K562 treated with DMSO at 1 percent for 4 hours (cell line): ENCODE results near the gene ZNF485. TPM values are rescaled to one million over a fixed set of nuclear protein-coding genes. Genes with fewer than 3 reads are reported as not detected.

Experiments used
- total RNA-seq: library from RNA; unstranded; fragments of 300-600 nt; gene quantifications from 2 replicates; pipeline ENCODE4 v1.2.3, GENCODE V29; 2022; ENCODE audit not compliant: insufficient read depth

ZNF485 gene
- 0.81 and 1.7 TPM in 2 replicates for total RNA-seq

DNA sequence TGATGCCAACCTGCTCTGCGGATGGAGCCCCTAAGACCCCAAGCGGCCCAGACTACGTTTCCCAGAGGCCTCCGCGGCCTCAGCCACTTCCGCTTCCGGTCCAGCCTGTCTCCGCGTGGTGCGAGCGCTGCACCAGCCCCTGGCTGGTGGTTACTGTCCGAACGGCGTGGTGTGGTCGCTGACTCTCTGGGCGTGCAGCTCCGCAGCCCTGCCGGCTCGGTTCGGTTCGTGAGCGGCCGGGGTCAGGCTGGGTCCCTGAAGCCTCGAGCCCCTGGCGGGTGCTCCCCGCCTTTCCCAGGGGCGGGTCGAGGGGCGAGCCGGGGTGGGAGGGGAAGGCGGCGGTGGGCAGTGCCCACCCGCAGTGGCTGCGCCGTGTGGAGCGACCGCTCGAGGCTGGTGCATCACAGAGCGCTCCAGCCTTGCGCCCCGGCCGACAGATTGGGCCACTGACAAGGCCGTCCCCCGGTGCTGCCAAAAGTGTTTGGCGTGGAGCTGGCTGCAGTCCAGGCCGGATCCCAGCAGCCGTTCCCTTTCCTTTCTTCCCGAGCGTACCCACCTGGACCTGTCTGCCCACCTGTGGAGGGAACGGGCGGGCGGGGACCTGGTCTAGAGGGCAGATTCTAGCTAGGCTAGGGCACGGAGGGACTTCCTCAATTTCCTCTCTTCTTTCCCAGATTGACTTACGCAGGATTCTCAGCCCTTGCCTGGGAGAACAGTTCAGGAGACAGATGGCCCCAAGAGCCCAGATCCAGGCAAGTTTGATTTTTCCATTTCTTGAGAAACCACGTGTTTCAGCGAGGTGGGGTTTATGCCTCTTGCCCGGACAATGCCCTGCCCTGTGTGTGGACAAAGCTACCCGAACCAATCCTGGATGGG is at the start of gene ZNF485:
ZNF485 (plus strand) TSS at position 116 of the 876 bp plus-strand sequence; CDS start at position 729, 613 bp downstream.

GRCh38 chr10:43574001-43574892 is 32.0 kb upstream of the ZNF485 start, which contains the start of gene ZNF239:
ZNF239 (minus strand) TSS chr10:43574616; CDS start chr10:43558079, 16,537 bp downstream.

GRCh38 chr10:43648398-43649184 is 42.4 kb downstream of the ZNF485 start, which contains the start of gene ZNF32:
ZNF32 (minus strand) TSS chr10:43648881; CDS start chr10:43646133, 2,748 bp downstream.

Other genes with a start within 250 kb of the ZNF485 start
- gene FXYD4, start 234.8 kb upstream of the ZNF485 start, total RNA-seq = not detected in 2 replicates
- 294 and 319 TPM in 2 replicates for gene HNRNPF, start 197.3 kb upstream of the ZNF485 start, total RNA-seq
- gene ZNF487, start 169.3 kb upstream of the ZNF485 start, total RNA-seq = 3.1 and 7.2 TPM in 2 replicates
- gene ZNF239, start 31.8 kb upstream of the ZNF485 start, total RNA-seq = 0.99 and 2.1 TPM in 2 replicates
- 13.2 and 16.0 TPM in 2 replicates for gene ZNF32, start 42.4 kb downstream of the ZNF485 start, total RNA-seq